IMR-90 (cell line): ENCODE results near the gene SAG. TPM values are rescaled to one million over a fixed set of nuclear protein-coding genes. Genes with fewer than 3 reads are reported as not detected.

Source experiments
- ATAC-seq: fragments of 200-7000 bp; cut with Tn5 transposase; 2 replicates; pipeline ENCODE4 v1.9.1; 2020; ENCODE audit warnings: low read depth, mild to moderate bottlenecking, moderate library complexity
- BruUV-seq: library from RNA; stranded (reverse); fragments of 400-500 nt; replicated peaks from 2 replicates; lab custom pipeline; 2021; lab: Mats Ljungman, UMichigan
- CTCF ChIA-PET: fragments of 300-600 bp; formaldehyde crosslinking; extraction: SDS; loops from one replicate; lab custom pipeline; 2021; ENCODE audit warnings: antibody characterized with exemption; lab: Yijun Ruan, JAX
- POLR2A ChIA-PET: fragments of 300-600 bp; sonication (Branson Sonifier 250); formaldehyde crosslinking; loops from one replicate; lab custom pipeline; 2022; ENCODE audit warnings: antibody characterized with exemption; ENCODE audit not compliant: unreplicated experiment; lab: Charles Lee
- DNase-seq: peaks from one replicate; pipeline ENCODE4 v3.0.0; 2013
- H2AFZ ChIP-seq: replicated peaks from 2 replicates; pipeline ENCODE3; 2013; ENCODE audit warnings: low read length, mild to moderate bottlenecking; ENCODE audit not compliant: poor library complexity
- H2AK5ac ChIP-seq: 2 replicates; pipeline ENCODE4 v1.6.1; 2013; ENCODE audit warnings: low read depth, low read length, inconsistent platforms
- H2AK9ac ChIP-seq: replicated peaks from 2 replicates; pipeline ENCODE3; 2013; ENCODE audit warnings: mild to moderate bottlenecking, low read depth, low read length, moderate library complexity; ENCODE audit not compliant: poor library complexity
- H2BK120ac ChIP-seq: 2 replicates; pipeline ENCODE4 v1.6.1; 2013; ENCODE audit warnings: low read depth, low read length, inconsistent platforms
- H2BK15ac ChIP-seq: 3 replicates; pipeline ENCODE4 v1.6.1; 2013; ENCODE audit warnings: low read depth, low read length, inconsistent platforms
- H2BK20ac ChIP-seq: 2 replicates; pipeline ENCODE4 v1.6.1; 2013; ENCODE audit warnings: low read depth, mild to moderate bottlenecking, inconsistent platforms, low read length, moderate library complexity
- H2BK5ac ChIP-seq: 2 replicates; pipeline ENCODE4 v1.6.1; 2013; ENCODE audit warnings: mild to moderate bottlenecking, low read depth, low read length, inconsistent platforms; ENCODE audit not compliant: poor library complexity, severe bottlenecking
- H3K14ac ChIP-seq: replicated peaks from 2 replicates; pipeline ENCODE4 v1.6.1; 2013; ENCODE audit warnings: low read depth, low read length, inconsistent platforms
- H3K18ac ChIP-seq: 2 replicates; pipeline ENCODE4 v1.6.1; 2013; ENCODE audit warnings: low read depth, low read length, control low read depth
- H3K23ac ChIP-seq: 2 replicates; pipeline ENCODE4 v1.6.1; 2013; ENCODE audit warnings: low read depth, low read length, inconsistent platforms
- H3K27ac ChIP-seq: 2 replicates; pipeline ENCODE4 v1.5.1; 2013; ENCODE audit warnings: mild to moderate bottlenecking, control low read depth, low read length; ENCODE audit not compliant: insufficient read depth
- H3K27me3 ChIP-seq: 2 replicates; pipeline ENCODE4 v1.6.1; 2013; ENCODE audit warnings: low read length; ENCODE audit not compliant: control insufficient read depth, insufficient read depth
- H3K36me3 ChIP-seq: 2 replicates; pipeline ENCODE4 v1.6.1; 2013; ENCODE audit warnings: low read length, mixed read lengths; ENCODE audit not compliant: control insufficient read depth, insufficient read depth
- H3K4ac ChIP-seq: 2 replicates; pipeline ENCODE4 v1.6.1; 2013; ENCODE audit warnings: low read depth, low read length, inconsistent platforms
- H3K4me1 ChIP-seq: 2 replicates; pipeline ENCODE4 v1.6.1; 2013; ENCODE audit warnings: low read length, mixed read lengths; ENCODE audit not compliant: control insufficient read depth, insufficient read depth
- H3K4me2 ChIP-seq: 2 replicates; pipeline ENCODE4 v1.6.1; 2013; ENCODE audit warnings: low read depth, mild to moderate bottlenecking, control low read depth, low read length, moderate library complexity
- H3K4me3 ChIP-seq: 2 replicates; pipeline ENCODE4 v1.5.1; 2013; ENCODE audit warnings: low read depth, mild to moderate bottlenecking, control low read depth, low read length, moderate library complexity; ENCODE audit not compliant: insufficient read depth
- H3K56ac ChIP-seq: 2 replicates; pipeline ENCODE4 v1.6.1; 2013; ENCODE audit warnings: low read length, inconsistent platforms; ENCODE audit not compliant: insufficient read depth; ENCODE audit errors: extremely low read depth
- H3K79me1 ChIP-seq, 2 experiments: 2 replicates each; pipeline ENCODE4 v1.6.1; 2013; ENCODE audit warnings: low read length in 2 of 2, inconsistent platforms in 1 of 2, low read depth in 1 of 2
- H3K9ac ChIP-seq: 2 replicates; pipeline ENCODE4 v1.6.1; 2013; ENCODE audit warnings: low read depth, low read length, control low read depth
- H3K9me1 ChIP-seq: 2 replicates; pipeline ENCODE4 v1.6.1; 2013; ENCODE audit warnings: low read length, inconsistent platforms; ENCODE audit not compliant: insufficient read depth
- H3K9me3 ChIP-seq: 2 replicates; pipeline ENCODE4 v1.6.1; 2013; ENCODE audit warnings: low read length; ENCODE audit not compliant: control insufficient read depth, insufficient read depth
- H4K20me1 ChIP-seq: 2 replicates; pipeline ENCODE4 v1.6.1; 2013; ENCODE audit warnings: low read length, inconsistent platforms; ENCODE audit not compliant: insufficient read depth
- H4K5ac ChIP-seq: 2 replicates; pipeline ENCODE4 v1.6.1; 2013; ENCODE audit warnings: mild to moderate bottlenecking, low read depth, low read length, control low read depth
- H4K8ac ChIP-seq, 2 experiments: 2 replicates each; pipeline ENCODE4 v1.6.1; 2013; ENCODE audit warnings: low read depth in 2 of 2, low read length in 2 of 2, control low read depth in 1 of 2, inconsistent platforms in 1 of 2
- H4K91ac ChIP-seq: 2 replicates; pipeline ENCODE4 v1.6.1; 2013; ENCODE audit warnings: low read depth, low read length, inconsistent platforms; ENCODE audit not compliant: insufficient read depth
- CHD1 ChIP-seq: IDR thresholded peaks from 2 replicates; pipeline ENCODE4 v1.6.1; 2012; ENCODE audit warnings: low read depth, low read length, improper control_type of control experiment
- MAZ ChIP-seq: IDR thresholded peaks from 2 replicates; pipeline ENCODE4 v1.6.1; 2012; ENCODE audit warnings: low read depth, mild to moderate bottlenecking, low read length, improper control_type of control experiment, moderate library complexity, borderline replicate concordance
- NFE2L2 ChIP-seq: fragments of 150-350 bp; IDR thresholded peaks from 2 replicates; pipeline ENCODE4 v1.6.1; 2016; ENCODE audit warnings: low read depth, mild to moderate bottlenecking, low read length
- POLR2A ChIP-seq: IDR thresholded peaks from 2 replicates; pipeline ENCODE4 v1.6.1; 2012; ENCODE audit warnings: mild to moderate bottlenecking, low read depth, low read length
- RAD21 ChIP-seq: IDR thresholded peaks from 2 replicates; pipeline ENCODE4 v1.6.1; 2012; ENCODE audit warnings: low read length, improper control_type of control experiment
- SMC3 ChIP-seq: fragments of 150-350 bp; IDR thresholded peaks from 2 replicates; pipeline ENCODE4 v1.6.1; 2016; ENCODE audit warnings: low read depth, mild to moderate bottlenecking, antibody characterized with exemption, low read length, moderate library complexity
- WGBS, 2 experiments: methylation state at CpG; one replicate each; pipeline versions ENCODE4 v1.1.5 to v1.1.7; 2013; ENCODE audit warnings: missing lambda C conversion rate in 2 of 2; ENCODE audit not compliant: insufficient read length in 1 of 2; ENCODE audit errors: extremely low coverage in 2 of 2; 5-methylcytosine and 5-hydroxymethylcytosine counted together
- dilution Hi-C: fragments of 300-500 bp; cut with HindIII; formaldehyde crosslinking; loops from one replicate; pipeline ENCODE4 v1.14.3; 2018; ENCODE audit warnings: low sequenced_read_pairs; ENCODE audit not compliant: unreplicated experiment
- in situ Hi-C: fragments of 300-500 bp; cut with MboI; formaldehyde crosslinking; loops from 3 replicates; pipeline ENCODE4 v1.14.3; 2019; ENCODE audit warnings: low sequenced_read_pairs, inconsistent platforms, mixed read lengths
- intact Hi-C: fragments of 100-400 bp; cut with micrococcal nuclease; formaldehyde crosslinking; loops from 2 replicates; pipeline ENCODE4 v1.10.0; 2022
- polyA plus RNA-seq, 3 experiments: library from polyadenylated mRNA; depleted of rRNA; stranded (reverse); fragments of >200 nt; gene quantifications; 2 replicates each; pipeline ENCODE4 v1.2.3, GENCODE V29; 2012; ENCODE audit warnings: low replicate concordance in 1 of 3
- total RNA-seq: library from RNA; depleted of rRNA; stranded (reverse); fragments of >200 nt; gene quantifications from 2 replicates; pipeline ENCODE4 v1.2.3, GENCODE V29; 2012
- TF ChIP-seq, protein P1 (sequence below): conservative IDR thresholded peaks from 2 replicates; pipeline ENCODE4 v1.5.1; 2012; ENCODE audit warnings: mild to moderate bottlenecking, low read depth, low read length, improper control_type of control experiment

SAG gene
- total and polyA plus RNA-seq, 2 of the 4 experiments (the other 2 are of a cell fraction): not detected

DNA sequence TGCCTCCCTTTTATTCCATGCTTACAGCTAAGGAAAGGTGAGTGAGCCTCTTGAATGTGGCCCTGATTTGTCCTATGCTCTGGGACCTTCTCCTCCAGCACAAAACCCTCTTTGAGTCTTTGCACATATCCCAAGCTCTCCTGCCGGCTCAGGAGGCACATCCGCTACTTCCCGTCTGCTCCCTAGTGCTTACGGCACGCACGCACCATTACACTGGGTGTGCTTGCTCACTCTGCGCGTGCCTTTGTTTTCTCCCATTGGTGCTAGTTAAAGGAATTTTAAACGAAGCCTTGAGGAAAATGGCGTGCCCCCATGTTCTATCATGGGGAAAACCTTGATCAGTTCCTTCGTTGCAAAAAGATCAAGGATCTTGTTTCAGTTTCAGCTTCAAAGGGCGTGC lies 38.8 kb downstream of the SAG start:
- Histone ChIP-seq H3K4me3 (no peak overlapping the region), H2AK9ac (no peak overlapping the region), H3K56ac (no peak overlapping the region), H3K79me1 (no peaks in the 10 kb centered on the region), H3K9ac (no peak overlapping the region), H3K36me3 (no peaks in the 10 kb centered on the region), H3K18ac (no peak overlapping the region), H3K4me2 (no peak overlapping the region), H3K27ac (no peak overlapping the region), H3K14ac (no peak overlapping the region), H2BK120ac (no peak overlapping the region), H3K9me1 (peaks cover under 1% of the 10 kb centered on the region; the same call in 1 of the 2 replicates), H3K23ac (no peak overlapping the region), H3K4ac (no peak overlapping the region), H4K5ac (no peak overlapping the region), H4K20me1 (no peaks in the 10 kb centered on the region), H2BK20ac (no peak overlapping the region), H2BK5ac (no peak overlapping the region), H2BK15ac (no peak overlapping the region), H3K9me3 (no peaks in the 10 kb centered on the region), H3K27me3 (peaks cover 21% of the 10 kb centered on the region), H2AK5ac (no peak overlapping the region), H2AFZ (no peak overlapping the region), H4K8ac (no peak overlapping the region), H3K4me1 (peaks cover 1% of the 10 kb centered on the region), H4K91ac (no peak overlapping the region)
- 88% methylated on average over 7 of the region's 12 CpGs; no CpG with 5 or more reads in 1 of the 2 experiments for WGBS, 2 experiments
- ChIA-PET CTCF (no interaction called here), POLR2A (no interaction called here)
- TF ChIP-seq CHD1 (no peak), RAD21 (no peak), POLR2A (no peak), SMC3 (no peak), MAZ (no peak), NFE2L2 (no peak)
- TF ChIP-seq, protein P1, sequence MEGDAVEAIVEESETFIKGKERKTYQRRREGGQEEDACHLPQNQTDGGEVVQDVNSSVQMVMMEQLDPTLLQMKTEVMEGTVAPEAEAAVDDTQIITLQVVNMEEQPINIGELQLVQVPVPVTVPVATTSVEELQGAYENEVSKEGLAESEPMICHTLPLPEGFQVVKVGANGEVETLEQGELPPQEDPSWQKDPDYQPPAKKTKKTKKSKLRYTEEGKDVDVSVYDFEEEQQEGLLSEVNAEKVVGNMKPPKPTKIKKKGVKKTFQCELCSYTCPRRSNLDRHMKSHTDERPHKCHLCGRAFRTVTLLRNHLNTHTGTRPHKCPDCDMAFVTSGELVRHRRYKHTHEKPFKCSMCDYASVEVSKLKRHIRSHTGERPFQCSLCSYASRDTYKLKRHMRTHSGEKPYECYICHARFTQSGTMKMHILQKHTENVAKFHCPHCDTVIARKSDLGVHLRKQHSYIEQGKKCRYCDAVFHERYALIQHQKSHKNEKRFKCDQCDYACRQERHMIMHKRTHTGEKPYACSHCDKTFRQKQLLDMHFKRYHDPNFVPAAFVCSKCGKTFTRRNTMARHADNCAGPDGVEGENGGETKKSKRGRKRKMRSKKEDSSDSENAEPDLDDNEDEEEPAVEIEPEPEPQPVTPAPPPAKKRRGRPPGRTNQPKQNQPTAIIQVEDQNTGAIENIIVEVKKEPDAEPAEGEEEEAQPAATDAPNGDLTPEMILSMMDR: no peak
- ATAC-seq (no peak), DNase-seq (no peak)
- in situ Hi-C loops (no loop called here), dilution Hi-C loops (no loop called here), intact Hi-C loops (no loop called here)
- BruUV-seq: no TSS peak
